GM23338 (cell line): ENCODE results near the gene NOL3.

Experiments
- CREB1 ChIP-seq: fragments of 250-450 bp; sonication (Bioruptor Pico); IDR thresholded peaks from 2 replicates; pipeline ENCODE4 v1.5.0; 2020; ENCODE audit warnings: low read depth, mild to moderate bottlenecking, moderate library complexity
- EZH2 ChIP-seq: fragments of 200-600 bp; sonication (generic); IDR thresholded peaks from one replicate; pipeline ENCODE4 v1.8.0; 2017; ENCODE audit warnings: antibody characterized with exemption, mild to moderate bottlenecking, low read depth; ENCODE audit not compliant: unreplicated experiment
- EZH2phosphoT487 ChIP-seq: fragments of 200-600 bp; sonication (generic); IDR thresholded peaks from one replicate; pipeline ENCODE4 v1.8.1; 2018; ENCODE audit warnings: antibody characterized with exemption; ENCODE audit not compliant: unreplicated experiment
- POLR2AphosphoS5 ChIP-seq: IDR thresholded peaks from 2 replicates; pipeline ENCODE4 v1.6.1; 2016; ENCODE audit warnings: antibody characterized with exemption, low read depth
- TF ChIP-seq, protein P1 (sequence below), 2 experiments: fragments of 200-600 bp in 1 of 2; sonication (generic) in 1 of 2; conservative IDR thresholded peaks; 2 replicates each; pipeline versions ENCODE4 v1.5.1 to v1.6.1; 2016 to 2017; ENCODE audit warnings: antibody characterized with exemption in 2 of 2, low read depth in 2 of 2, mild to moderate bottlenecking in 2 of 2, moderate library complexity in 1 of 2
- TF ChIP-seq, protein P2 (sequence below): IDR thresholded peaks from one replicate; pipeline ENCODE4 v1.6.1; 2018; ENCODE audit warnings: antibody characterized with exemption; ENCODE audit not compliant: unreplicated experiment

GRCh38 chr16:67182288-67182687 is 11.9 kb downstream of the NOL3 start:
- TF ChIP-seq POLR2AphosphoS5 (no peak), EZH2phosphoT487 (no peak), EZH2 (no peak), CREB1 (CRISPR knock-in tag) (no peak)
- TF ChIP-seq, protein P1, sequence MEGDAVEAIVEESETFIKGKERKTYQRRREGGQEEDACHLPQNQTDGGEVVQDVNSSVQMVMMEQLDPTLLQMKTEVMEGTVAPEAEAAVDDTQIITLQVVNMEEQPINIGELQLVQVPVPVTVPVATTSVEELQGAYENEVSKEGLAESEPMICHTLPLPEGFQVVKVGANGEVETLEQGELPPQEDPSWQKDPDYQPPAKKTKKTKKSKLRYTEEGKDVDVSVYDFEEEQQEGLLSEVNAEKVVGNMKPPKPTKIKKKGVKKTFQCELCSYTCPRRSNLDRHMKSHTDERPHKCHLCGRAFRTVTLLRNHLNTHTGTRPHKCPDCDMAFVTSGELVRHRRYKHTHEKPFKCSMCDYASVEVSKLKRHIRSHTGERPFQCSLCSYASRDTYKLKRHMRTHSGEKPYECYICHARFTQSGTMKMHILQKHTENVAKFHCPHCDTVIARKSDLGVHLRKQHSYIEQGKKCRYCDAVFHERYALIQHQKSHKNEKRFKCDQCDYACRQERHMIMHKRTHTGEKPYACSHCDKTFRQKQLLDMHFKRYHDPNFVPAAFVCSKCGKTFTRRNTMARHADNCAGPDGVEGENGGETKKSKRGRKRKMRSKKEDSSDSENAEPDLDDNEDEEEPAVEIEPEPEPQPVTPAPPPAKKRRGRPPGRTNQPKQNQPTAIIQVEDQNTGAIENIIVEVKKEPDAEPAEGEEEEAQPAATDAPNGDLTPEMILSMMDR (conservative IDR thresholded peaks at IDR 0.05; ENCODE audit: low read depth in 2 of 2): no peak
- TF ChIP-seq, protein P2, sequence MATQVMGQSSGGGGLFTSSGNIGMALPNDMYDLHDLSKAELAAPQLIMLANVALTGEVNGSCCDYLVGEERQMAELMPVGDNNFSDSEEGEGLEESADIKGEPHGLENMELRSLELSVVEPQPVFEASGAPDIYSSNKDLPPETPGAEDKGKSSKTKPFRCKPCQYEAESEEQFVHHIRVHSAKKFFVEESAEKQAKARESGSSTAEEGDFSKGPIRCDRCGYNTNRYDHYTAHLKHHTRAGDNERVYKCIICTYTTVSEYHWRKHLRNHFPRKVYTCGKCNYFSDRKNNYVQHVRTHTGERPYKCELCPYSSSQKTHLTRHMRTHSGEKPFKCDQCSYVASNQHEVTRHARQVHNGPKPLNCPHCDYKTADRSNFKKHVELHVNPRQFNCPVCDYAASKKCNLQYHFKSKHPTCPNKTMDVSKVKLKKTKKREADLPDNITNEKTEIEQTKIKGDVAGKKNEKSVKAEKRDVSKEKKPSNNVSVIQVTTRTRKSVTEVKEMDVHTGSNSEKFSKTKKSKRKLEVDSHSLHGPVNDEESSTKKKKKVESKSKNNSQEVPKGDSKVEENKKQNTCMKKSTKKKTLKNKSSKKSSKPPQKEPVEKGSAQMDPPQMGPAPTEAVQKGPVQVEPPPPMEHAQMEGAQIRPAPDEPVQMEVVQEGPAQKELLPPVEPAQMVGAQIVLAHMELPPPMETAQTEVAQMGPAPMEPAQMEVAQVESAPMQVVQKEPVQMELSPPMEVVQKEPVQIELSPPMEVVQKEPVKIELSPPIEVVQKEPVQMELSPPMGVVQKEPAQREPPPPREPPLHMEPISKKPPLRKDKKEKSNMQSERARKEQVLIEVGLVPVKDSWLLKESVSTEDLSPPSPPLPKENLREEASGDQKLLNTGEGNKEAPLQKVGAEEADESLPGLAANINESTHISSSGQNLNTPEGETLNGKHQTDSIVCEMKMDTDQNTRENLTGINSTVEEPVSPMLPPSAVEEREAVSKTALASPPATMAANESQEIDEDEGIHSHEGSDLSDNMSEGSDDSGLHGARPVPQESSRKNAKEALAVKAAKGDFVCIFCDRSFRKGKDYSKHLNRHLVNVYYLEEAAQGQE: no peak
